HK-2 (cell line): Measurements from ENCODE around the gene TCF21.
"Not testable (repeated sequence)": the region's sequence is repeated elsewhere in the genome, so short reads cannot be mapped to it uniquely, and the experiment has no call there.

Source experiments
- DNase-seq: peaks from one replicate; pipeline ENCODE4 v3.0.0-alpha.2; 2018; ENCODE audit not compliant: unreplicated experiment

The TCF21 gene

DNA sequence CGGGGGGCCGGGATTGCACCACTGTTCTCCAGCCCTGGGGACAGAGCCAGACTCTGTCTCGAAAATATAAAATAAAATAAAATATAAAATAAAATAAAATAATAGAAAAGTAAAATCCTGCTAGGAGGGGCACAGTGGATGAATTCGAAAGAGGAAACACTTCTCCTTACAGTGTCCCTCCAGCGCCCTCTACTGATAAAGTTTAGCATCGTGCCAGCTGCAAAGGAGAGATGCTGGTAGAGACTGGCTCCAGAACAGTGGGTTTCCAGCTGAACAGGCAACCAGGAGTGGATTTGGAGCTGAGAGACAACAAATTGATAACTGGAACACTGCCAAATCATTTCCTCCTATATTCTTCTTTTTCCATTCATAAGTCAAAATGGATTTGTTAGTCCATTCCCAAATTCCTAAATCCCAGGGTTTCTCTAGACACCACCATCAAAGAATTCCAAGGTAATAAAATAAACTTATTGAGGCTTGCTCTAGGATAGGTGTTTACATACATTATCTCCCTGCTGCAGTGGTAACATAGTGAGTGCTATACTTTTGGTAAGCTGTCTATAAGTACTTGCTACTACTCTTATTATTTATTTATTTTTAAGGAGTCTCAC is 32.4 kb downstream of the TCF21 start:
- peak; percentile 77 for DNase-seq

DNA sequence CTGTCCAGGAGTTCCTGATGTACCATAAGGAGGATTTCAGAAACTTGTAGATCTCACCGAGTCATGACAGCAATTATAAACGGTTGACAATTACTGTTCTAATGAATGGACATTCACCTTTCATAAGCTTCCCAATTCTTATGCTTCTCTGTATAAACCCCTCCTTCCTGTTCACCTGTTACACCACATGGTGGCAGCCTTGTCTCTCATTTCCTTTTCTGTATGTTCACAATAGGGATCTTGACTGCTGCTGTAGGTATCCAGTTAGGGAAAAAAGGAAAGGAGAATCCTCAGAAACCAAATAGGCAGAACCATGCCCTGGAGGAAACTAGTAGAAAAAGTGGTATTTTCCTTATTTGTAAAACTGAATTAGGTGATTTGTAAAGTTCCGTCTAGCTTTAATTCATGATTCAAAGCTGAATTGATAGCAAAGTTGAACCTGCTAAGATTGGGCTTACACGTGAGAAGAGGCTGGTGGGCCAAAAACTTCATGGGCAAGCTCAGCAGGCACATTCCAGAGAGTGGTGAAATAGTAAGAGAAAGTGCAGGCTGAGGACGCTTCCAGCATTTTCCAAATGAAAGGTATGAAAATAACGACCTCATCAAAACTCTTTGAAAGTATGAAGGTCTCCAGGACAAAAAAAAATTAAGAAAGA is 35.2 kb downstream of the TCF21 start:
- DNase-seq: peak; percentile 30

- DNase-seq: not testable (repeated sequence)
Measured at GRCh38 chr6:133931221-133931620, 42.3 kb downstream of the TCF21 start.

GRCh38 chr6:133936352-133936751 is 47.4 kb downstream of the TCF21 start:
- not testable (repeated sequence) for DNase-seq

DNA sequence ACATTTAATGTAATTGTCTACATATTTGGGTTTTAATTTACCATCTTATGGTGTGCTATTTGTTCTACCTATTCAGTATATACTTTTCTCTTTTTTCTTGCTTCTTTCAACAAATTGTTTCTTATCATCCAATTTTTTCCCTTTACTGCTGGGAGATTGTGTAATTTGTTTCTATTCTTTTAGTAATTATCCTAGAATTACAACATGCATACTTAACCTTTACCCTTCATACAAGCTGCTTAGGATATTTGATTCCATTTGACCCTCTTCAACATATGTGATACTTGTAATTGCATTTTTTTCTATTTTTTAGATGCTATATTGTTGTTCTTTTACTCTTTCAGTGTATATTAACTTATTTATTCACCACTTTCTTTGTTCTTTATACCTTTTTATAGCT is 49.0 kb downstream of the TCF21 start:
- DNase-seq: no peak

GRCh38 chr6:133938533-133938932 is 49.6 kb downstream of the TCF21 start:
- no peak for DNase-seq

- DNase-seq: no peak
Measured at GRCh38 chr6:133939778-133940667, 51.1 kb downstream of the TCF21 start.
